GM23338 (cell line): ENCODE measurements around the gene EEF2K.

ENCODE experiments used
- CREB1 ChIP-seq: fragments of 250-450 bp; sonication (Bioruptor Pico); IDR thresholded peaks from 2 replicates; pipeline ENCODE4 v1.5.0; 2020; ENCODE audit warnings: low read depth, mild to moderate bottlenecking, moderate library complexity
- ETS1 ChIP-seq: IDR thresholded peaks from 2 replicates; pipeline ENCODE4 v1.6.1; 2016; ENCODE audit warnings: antibody characterized with exemption
- EZH2 ChIP-seq: fragments of 200-600 bp; sonication (generic); IDR thresholded peaks from one replicate; pipeline ENCODE4 v1.8.0; 2017; ENCODE audit warnings: antibody characterized with exemption, mild to moderate bottlenecking, low read depth; ENCODE audit not compliant: unreplicated experiment
- EZH2phosphoT487 ChIP-seq: fragments of 200-600 bp; sonication (generic); IDR thresholded peaks from one replicate; pipeline ENCODE4 v1.8.1; 2018; ENCODE audit warnings: antibody characterized with exemption; ENCODE audit not compliant: unreplicated experiment
- JUNB ChIP-seq: IDR thresholded peaks from one replicate; pipeline ENCODE4 v1.6.1; 2016; ENCODE audit warnings: antibody characterized with exemption; ENCODE audit not compliant: unreplicated experiment
- NANOG ChIP-seq: IDR thresholded peaks from 2 replicates; pipeline ENCODE4 v1.6.1; 2016; ENCODE audit warnings: antibody characterized with exemption, borderline replicate concordance
- POLR2AphosphoS5 ChIP-seq: IDR thresholded peaks from 2 replicates; pipeline ENCODE4 v1.6.1; 2016; ENCODE audit warnings: antibody characterized with exemption, low read depth
- REST ChIP-seq: IDR thresholded peaks from one replicate; pipeline ENCODE4 v1.6.1; 2018; ENCODE audit warnings: antibody characterized with exemption; ENCODE audit not compliant: unreplicated experiment
- STAT1 ChIP-seq: IDR thresholded peaks from one replicate; pipeline ENCODE4 v1.6.1; 2016; ENCODE audit warnings: antibody characterized with exemption; ENCODE audit not compliant: unreplicated experiment
- ZNF114 ChIP-seq: fragments of 250-450 bp; sonication (Bioruptor Pico); IDR thresholded peaks from 2 replicates; pipeline ENCODE4 v1.5.0; 2020; ENCODE audit warnings: mild to moderate bottlenecking, moderate library complexity
- ZNF331 ChIP-seq: fragments of 250-450 bp; sonication (Bioruptor Pico); IDR thresholded peaks from 2 replicates; pipeline ENCODE4 v1.5.0; 2020; ENCODE audit warnings: low read depth, mild to moderate bottlenecking, moderate library complexity
- TF ChIP-seq, protein P1 (sequence below), 2 experiments: fragments of 200-600 bp in 1 of 2; sonication (generic) in 1 of 2; conservative IDR thresholded peaks; 2 replicates each; pipeline versions ENCODE4 v1.5.1 to v1.6.1; 2016 to 2017; ENCODE audit warnings: antibody characterized with exemption in 2 of 2, low read depth in 2 of 2, mild to moderate bottlenecking in 2 of 2, moderate library complexity in 1 of 2
- TF ChIP-seq, protein P2 (sequence below): fragments of 250-450 bp; sonication (Bioruptor Pico); IDR thresholded peaks from 2 replicates; pipeline ENCODE4 v1.5.0; 2020; ENCODE audit warnings: mild to moderate bottlenecking, moderate library complexity

- TF ChIP-seq, protein P1, sequence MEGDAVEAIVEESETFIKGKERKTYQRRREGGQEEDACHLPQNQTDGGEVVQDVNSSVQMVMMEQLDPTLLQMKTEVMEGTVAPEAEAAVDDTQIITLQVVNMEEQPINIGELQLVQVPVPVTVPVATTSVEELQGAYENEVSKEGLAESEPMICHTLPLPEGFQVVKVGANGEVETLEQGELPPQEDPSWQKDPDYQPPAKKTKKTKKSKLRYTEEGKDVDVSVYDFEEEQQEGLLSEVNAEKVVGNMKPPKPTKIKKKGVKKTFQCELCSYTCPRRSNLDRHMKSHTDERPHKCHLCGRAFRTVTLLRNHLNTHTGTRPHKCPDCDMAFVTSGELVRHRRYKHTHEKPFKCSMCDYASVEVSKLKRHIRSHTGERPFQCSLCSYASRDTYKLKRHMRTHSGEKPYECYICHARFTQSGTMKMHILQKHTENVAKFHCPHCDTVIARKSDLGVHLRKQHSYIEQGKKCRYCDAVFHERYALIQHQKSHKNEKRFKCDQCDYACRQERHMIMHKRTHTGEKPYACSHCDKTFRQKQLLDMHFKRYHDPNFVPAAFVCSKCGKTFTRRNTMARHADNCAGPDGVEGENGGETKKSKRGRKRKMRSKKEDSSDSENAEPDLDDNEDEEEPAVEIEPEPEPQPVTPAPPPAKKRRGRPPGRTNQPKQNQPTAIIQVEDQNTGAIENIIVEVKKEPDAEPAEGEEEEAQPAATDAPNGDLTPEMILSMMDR (conservative IDR thresholded peaks at IDR 0.05; ENCODE audit: low read depth in 2 of 2) = no peak
- no peak for TF ChIP-seq POLR2AphosphoS5
- no peak for TF ChIP-seq EZH2phosphoT487
- no peak for TF ChIP-seq EZH2
- no peak for TF ChIP-seq CREB1 (CRISPR knock-in tag)
- TF ChIP-seq ZNF114 (CRISPR knock-in tag) = no peak
- TF ChIP-seq NANOG = no peak
- TF ChIP-seq REST = no peak
- TF ChIP-seq JUNB = no peak
- TF ChIP-seq ETS1 = no peak
- TF ChIP-seq STAT1 = no peak
- TF ChIP-seq, protein P2, sequence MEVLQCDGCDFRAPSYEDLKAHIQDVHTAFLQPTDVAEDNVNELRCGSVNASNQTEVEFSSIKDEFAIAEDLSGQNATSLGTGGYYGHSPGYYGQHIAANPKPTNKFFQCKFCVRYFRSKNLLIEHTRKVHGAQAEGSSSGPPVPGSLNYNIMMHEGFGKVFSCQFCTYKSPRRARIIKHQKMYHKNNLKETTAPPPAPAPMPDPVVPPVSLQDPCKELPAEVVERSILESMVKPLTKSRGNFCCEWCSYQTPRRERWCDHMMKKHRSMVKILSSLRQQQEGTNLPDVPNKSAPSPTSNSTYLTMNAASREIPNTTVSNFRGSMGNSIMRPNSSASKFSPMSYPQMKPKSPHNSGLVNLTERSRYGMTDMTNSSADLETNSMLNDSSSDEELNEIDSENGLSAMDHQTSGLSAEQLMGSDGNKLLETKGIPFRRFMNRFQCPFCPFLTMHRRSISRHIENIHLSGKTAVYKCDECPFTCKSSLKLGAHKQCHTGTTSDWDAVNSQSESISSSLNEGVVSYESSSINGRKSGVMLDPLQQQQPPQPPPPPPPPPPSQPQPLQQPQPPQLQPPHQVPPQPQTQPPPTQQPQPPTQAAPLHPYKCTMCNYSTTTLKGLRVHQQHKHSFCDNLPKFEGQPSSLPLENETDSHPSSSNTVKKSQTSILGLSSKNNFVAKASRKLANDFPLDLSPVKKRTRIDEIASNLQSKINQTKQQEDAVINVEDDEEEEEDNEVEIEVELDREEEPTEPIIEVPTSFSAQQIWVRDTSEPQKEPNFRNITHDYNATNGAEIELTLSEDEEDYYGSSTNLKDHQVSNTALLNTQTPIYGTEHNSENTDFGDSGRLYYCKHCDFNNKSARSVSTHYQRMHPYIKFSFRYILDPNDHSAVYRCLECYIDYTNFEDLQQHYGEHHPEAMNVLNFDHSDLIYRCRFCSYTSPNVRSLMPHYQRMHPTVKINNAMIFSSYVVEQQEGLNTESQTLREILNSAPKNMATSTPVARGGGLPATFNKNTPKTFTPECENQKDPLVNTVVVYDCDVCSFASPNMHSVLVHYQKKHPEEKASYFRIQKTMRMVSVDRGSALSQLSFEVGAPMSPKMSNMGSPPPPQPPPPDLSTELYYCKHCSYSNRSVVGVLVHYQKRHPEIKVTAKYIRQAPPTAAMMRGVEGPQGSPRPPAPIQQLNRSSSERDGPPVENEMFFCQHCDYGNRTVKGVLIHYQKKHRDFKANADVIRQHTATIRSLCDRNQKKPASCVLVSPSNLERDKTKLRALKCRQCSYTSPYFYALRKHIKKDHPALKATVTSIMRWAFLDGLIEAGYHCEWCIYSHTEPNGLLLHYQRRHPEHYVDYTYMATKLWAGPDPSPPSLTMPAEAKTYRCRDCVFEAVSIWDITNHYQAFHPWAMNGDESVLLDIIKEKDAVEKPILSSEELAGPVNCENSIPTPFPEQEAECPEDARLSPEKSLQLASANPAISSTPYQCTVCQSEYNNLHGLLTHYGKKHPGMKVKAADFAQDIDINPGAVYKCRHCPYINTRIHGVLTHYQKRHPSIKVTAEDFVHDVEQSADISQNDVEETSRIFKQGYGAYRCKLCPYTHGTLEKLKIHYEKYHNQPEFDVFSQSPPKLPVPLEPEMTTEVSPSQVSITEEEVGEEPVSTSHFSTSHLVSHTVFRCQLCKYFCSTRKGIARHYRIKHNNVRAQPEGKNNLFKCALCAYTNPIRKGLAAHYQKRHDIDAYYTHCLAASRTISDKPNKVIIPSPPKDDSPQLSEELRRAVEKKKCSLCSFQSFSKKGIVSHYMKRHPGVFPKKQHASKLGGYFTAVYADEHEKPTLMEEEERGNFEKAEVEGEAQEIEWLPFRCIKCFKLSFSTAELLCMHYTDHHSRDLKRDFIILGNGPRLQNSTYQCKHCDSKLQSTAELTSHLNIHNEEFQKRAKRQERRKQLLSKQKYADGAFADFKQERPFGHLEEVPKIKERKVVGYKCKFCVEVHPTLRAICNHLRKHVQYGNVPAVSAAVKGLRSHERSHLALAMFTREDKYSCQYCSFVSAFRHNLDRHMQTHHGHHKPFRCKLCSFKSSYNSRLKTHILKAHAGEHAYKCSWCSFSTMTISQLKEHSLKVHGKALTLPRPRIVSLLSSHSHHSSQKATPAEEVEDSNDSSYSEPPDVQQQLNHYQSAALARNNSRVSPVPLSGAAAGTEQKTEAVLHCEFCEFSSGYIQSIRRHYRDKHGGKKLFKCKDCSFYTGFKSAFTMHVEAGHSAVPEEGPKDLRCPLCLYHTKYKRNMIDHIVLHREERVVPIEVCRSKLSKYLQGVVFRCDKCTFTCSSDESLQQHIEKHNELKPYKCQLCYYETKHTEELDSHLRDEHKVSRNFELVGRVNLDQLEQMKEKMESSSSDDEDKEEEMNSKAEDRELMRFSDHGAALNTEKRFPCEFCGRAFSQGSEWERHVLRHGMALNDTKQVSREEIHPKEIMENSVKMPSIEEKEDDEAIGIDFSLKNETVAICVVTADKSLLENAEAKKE = no peak
- TF ChIP-seq ZNF331 (CRISPR knock-in tag) = no peak
Measured at GRCh38 chr16:22285080-22285479, 79.0 kb downstream of the EEF2K start.
